Measurements from ENCODE around the gene PRKCA. TPM values are rescaled to one million over a fixed set of nuclear protein-coding genes. Genes with fewer than 3 reads are reported as not detected.

The PRKCA gene
- total RNA-seq, 1 donor from 2014 or later, result 6.3 TPM

DNA sequence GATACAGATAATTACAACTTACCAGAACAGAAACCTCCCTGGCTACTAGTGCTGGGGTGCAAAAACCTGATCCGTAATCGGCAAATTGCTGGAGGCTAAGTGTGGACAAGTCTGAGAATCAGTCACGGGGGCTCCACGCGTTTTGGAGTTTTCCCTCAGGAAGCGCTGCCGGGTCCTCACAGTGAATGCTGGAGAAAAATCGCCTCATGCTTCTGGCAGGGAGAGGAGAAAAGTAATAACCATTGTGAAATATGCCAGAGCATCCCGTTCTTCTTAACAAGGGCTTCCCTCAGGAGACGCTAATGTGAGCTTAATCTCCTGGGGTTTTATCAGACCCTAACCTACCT lies 453.5 kb downstream of the PRKCA start:
- DNase-seq (ENCODE audit: low read depth in 2 of 2), result no peak

- DNase-seq (ENCODE audit: low read depth in 2 of 2), result no peak
Measured at GRCh38 chr17:66760324-66760723, 457.9 kb downstream of the PRKCA start.

DNA sequence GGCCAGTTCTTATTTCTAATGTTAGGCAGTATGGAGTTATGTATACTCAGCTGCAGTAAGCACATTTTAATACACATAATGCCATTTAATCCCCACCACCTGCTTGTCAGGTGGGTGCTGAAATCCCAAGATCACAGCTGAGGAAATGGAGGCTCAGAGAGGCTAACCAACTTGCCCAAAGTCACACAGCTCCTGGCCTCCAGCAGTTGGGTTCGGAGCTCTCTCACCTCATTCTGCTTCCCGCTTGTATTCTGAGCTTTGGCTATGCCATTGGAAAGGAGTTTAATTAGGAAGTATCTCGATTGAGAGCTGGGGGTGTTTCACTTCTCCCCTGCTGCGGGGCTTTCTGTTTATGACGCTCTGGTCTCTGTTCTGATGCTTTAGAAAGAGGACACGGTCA lies 459.9 kb downstream of the PRKCA start:
- DNase-seq (ENCODE audit: low read depth in 2 of 2), result no peak

- no peak for DNase-seq (ENCODE audit: low read depth in 2 of 2)
Measured at GRCh38 chr17:66763056-66763455, 460.6 kb downstream of the PRKCA start.

GRCh38 chr17:66764506-66764905 lies 462.1 kb downstream of the PRKCA start:
- no peak for DNase-seq (ENCODE audit: low read depth in 2 of 2)

DNA sequence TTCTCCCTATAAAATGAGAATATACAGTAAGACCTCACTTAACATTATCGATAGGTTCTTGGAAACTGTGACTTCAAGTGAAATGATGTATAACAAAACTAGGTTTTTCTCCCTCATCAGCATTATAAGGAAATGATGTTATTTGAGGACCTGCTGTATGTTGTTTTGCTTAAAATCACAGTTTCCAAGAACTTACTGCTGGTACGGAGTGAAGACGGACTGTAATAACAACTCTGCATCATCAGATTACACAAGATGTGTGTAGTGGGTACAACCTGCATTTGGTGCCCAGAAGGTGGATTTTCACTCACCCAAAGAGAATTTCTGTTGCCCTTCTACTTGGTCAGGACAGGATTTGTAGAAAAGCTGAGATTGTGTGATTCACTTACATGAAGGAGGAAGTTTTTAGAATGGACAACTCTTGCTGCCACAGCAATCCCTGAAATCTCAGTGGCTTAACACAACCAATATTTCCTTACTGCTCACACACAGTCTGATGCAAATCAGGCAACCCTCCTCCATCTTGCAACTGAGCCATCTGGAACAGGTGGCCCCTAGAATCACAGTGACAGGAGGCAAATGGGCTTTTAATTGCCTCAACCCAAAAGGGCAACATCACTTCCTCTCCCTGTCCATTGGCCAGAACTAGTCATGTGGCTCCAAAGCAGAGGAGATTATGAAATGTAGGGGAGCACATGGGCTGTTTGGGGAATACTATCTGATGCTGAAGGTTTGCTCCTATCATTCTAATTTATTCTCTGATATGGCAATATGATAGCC lies 464.9 kb downstream of the PRKCA start:
- DNase-seq (ENCODE audit: low read depth in 2 of 2), result no peak

- DNase-seq (ENCODE audit: low read depth in 2 of 2), result no peak
Measured at GRCh38 chr17:66769911-66770310, 467.5 kb downstream of the PRKCA start.

- no peak for DNase-seq (ENCODE audit: low read depth in 2 of 2)
Measured at GRCh38 chr17:66772148-66772812, 469.9 kb downstream of the PRKCA start.

DNA sequence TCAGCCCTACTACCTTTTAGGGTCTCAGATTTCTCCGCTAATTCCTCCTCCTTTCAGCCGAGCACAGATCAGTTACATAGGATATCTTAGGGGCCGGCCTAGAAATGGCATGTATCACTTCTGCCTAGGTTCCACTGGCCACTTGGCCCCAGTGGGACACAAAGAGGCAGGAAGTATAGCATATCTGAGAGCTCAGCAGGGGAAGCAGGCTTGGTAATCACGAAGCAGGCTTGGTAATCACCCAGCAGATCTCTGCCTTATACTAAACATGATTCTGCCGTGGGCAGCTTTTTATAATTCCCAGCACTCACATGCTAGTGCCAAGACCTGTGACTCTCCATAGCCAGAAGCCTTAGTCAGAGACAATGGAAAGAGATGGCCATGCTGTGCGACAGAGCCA lies 472.9 kb downstream of the PRKCA start:
- no peak for DNase-seq (ENCODE audit: low read depth in 2 of 2)

GRCh38 chr17:66775881-66776400 lies 473.5 kb downstream of the PRKCA start:
- no peak for DNase-seq (ENCODE audit: low read depth in 2 of 2)

DNA sequence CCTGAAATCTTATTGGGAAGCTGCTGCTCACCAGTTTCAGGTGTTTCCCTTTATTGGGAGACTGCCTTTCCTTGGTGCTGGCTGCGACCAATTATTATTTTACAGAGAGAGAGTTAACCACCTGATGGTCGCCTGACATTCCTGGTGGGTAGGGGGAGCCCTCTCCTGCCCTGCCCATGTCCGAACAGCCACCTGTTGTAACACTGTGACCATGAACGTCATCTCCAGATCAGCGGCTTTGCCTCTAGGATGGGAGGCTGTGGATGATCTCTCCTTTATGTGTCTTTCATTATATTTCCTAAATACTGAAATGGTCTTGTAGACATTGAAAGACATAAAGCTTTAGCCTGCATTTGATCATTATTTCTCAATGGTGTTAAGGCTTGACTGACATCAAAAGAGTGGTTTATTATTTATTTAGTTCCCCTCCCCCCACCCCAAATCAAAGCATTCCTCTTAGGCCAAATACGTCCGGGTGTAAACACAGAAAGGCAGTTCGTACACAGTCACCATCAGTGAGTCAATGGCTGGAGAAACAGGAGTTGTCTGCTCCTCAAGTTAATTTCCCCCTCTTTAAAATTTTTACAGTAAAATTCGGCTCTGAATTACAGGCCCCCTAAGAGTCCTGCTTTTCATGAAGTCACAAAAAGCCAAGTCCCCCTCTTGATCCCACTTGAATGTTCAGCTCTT lies 474.7 kb downstream of the PRKCA start:
- DNase-seq (ENCODE audit: low read depth in 2 of 2), result no peak

- DNase-seq (ENCODE audit: low read depth in 2 of 2), result no peak
Measured at GRCh38 chr17:66777689-66778225, 475.3 kb downstream of the PRKCA start.

DNA sequence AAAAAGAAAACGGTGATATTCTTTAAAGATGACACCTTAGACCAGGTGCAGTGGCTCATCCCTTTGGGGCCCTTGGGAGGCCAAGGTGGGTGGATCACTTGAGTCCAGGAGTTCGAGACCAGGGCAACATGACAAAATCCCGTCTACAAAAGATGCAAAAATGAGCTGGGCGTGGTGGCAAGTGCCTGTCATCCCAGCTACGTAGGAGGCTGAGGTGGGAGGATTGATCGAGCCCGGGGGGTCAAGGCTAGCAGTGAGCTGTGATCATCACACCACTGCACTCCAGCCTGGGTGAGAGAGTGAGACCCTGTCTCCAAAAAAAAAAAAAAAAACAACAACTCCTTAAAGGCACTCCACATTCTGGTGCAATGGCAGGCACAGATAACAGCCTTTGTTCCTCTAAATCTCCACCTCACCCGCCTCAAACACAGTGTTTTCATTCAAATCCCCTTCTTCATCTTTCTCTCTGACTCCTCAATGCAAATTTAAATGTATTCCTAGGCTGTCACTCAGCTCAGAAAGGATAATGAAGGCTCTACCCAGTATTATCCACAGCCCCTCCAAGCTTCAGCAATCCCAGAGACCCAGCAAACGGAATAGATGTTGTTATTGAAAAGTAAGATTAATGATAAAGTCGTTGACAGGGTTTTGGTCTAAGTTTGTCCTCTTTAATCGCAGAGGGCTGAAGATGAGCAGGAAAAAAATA lies 476.3 kb downstream of the PRKCA start:
- DNase-seq (ENCODE audit: low read depth in 2 of 2), result no peak

DNA sequence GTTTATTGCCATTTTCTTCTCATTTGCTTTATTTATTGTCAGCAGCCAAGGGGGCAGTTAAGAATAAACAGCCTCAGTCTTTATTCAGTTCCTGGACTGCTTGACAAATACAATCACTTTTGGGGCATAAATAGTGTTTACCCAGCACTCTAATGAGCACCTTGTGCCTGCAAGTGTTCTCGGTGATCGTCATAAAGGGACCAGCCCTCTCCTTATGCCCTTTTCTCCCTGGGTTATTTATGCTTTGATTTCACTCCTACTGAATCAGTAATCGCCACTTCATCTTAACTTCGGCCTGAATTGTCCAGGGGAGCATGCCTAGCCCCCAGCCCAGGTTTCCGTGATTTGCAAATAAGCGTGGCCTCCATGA lies 476.8 kb downstream of the PRKCA start:
- no peak for DNase-seq (ENCODE audit: low read depth in 2 of 2)

DNA sequence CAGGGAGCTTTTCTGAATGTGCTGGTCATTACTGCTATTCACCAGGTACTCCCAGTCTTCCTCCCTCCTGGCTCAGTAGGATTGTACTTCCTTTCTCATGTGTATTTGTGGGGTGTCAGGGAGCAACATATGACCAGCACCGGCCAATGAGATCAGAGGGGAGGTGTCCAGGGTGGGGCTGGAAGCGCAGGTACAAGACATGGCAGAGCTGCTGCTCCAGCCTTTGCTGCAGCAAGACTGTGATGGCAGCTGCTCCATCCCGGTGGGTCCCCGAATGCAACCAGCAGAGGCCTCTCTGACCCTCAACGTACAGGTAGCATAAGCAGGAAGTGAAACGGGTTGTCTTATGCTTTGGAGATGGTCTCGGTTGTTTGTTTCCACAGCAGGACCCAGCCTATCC lies 478.7 kb downstream of the PRKCA start:
- DNase-seq (ENCODE audit: low read depth in 2 of 2), result no peak

DNA sequence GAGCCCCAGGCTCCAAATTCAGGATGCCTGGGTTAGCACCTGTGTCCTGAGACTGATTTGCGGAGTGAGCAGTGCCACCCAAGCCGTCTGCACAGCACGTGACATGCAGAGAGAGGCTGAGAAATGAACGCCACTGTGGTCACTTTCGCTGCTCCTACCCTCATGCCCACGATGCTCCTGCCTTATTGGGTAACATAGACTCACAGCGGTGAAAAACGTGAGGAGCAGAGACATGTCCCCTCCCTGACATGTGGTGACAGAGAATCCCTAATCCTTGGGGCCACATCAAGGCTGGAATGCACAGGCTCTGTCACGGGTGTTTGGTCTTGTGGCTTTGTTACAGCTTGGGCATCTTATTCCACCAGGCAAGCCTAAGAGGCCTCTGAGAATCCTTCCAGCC lies 480.4 kb downstream of the PRKCA start:
- no peak for DNase-seq (ENCODE audit: low read depth in 2 of 2)

DNA sequence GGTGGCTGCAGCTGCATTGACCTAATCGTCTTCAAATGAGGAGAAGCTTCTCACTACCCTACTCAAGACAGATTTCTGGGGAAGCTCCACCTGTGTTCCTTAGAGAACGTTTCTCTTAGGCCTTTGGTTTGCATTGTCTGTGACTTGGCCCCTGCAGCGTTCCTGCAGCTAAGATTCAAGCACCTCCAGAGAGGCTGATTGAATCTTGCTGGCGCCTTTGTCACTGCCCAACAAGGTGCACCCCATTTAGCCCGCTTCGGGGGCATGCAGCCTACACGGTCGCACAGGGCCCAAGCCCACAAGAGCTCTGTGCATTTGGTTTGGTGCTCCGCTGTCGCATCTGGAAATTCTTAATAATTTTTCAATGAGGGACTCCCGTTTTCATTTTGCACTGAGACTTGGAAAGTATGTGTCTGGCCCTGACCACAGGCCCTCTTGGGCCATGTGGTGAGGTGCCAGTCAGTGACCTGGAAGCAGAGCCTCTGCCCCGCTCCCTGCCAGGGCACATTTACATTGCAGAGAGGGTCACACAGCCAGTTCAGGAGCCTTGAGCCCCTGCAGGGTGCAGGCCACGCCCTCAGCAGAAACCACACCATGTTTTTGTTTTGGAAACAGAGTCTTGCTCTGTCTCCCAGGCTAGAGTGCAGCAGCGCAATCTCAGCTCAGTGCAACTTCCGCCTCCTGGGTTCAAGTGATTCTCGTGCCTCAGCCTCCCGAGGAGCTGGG lies 481.4 kb downstream of the PRKCA start:
- no peak for DNase-seq (ENCODE audit: low read depth in 2 of 2)

- no peak for DNase-seq (ENCODE audit: low read depth in 2 of 2)
Measured at GRCh38 chr17:66784621-66785364, 482.4 kb downstream of the PRKCA start.

DNA sequence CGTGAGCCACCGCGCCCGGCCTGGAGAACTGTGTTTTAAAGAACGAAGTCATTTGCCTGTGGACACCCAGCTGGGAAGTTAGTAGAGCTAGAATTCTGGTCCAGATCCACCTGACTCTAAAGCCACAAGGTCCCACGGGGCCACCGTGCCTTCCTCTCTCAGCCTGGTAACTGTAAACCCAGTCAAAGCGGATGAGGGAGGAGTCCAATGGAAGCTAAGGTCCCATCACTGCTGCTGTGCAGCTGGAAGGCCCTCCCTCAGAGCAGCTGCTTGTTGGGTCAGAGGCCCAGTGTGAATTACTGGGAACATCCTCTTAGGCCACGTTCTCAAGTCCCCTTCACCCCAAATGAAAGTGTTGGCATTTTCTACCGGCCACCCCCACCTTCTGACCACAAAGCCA lies 483.7 kb downstream of the PRKCA start:
- DNase-seq (ENCODE audit: low read depth in 2 of 2), result no peak

GRCh38 chr17:66787914-66788313 lies 485.5 kb downstream of the PRKCA start:
- DNase-seq (ENCODE audit: low read depth in 2 of 2), result no peak

Measured in lung microvascular endothelial cell (primary cell).